SK-N-MC (cell line): ENCODE results near the gene CDHR5.

ENCODE experiments used
- DNase-seq: peaks from one replicate; pipeline ENCODE4 v3.0.0-alpha.2; 2011; ENCODE audit warnings: low read depth, low spot score
- H3K27ac ChIP-seq: fragments of 200-600 bp; sonication (generic); 2 replicates; pipeline ENCODE4 v1.5.1; 2016; ENCODE audit warnings: mixed run types
- H3K36me3 ChIP-seq: fragments of 200-600 bp; sonication (generic); 2 replicates; pipeline ENCODE4 v1.6.1; 2017; ENCODE audit warnings: antibody characterized with exemption, low read length, mixed read lengths; ENCODE audit not compliant: insufficient read depth
- H3K4me3 ChIP-seq: fragments of 200-600 bp; sonication (generic); 2 replicates; pipeline ENCODE4 v1.5.1; 2016
- H3K9ac ChIP-seq: fragments of 200-600 bp; sonication (generic); 2 replicates; pipeline ENCODE4 v1.8.0; 2017; ENCODE audit warnings: mixed run types, mixed read lengths; ENCODE audit not compliant: insufficient read length
- H3K9me3 ChIP-seq: fragments of 200-600 bp; sonication (generic); 2 replicates; pipeline ENCODE4 v1.6.1; 2017; ENCODE audit warnings: low read depth, mild to moderate bottlenecking, antibody characterized with exemption, low read length, moderate library complexity, mixed read lengths
- EZH2 ChIP-seq: fragments of 200-600 bp; sonication (generic); IDR thresholded peaks from one replicate; pipeline ENCODE4 v1.6.1; 2017; ENCODE audit warnings: antibody characterized with exemption
- FOXP2 ChIP-seq: optimal IDR thresholded peaks from 2 replicates; pipeline ENCODE3; 2011; ENCODE audit warnings: mild to moderate bottlenecking, moderate library complexity; ENCODE audit not compliant: insufficient read depth; ENCODE audit errors: extremely low read length, control extremely low read depth
- POLR2AphosphoS5 ChIP-seq: IDR thresholded peaks from 2 replicates; pipeline ENCODE4 v1.6.1; 2012; ENCODE audit warnings: mild to moderate bottlenecking, low read depth, low read length, borderline replicate concordance

The CDHR5 gene

DNA sequence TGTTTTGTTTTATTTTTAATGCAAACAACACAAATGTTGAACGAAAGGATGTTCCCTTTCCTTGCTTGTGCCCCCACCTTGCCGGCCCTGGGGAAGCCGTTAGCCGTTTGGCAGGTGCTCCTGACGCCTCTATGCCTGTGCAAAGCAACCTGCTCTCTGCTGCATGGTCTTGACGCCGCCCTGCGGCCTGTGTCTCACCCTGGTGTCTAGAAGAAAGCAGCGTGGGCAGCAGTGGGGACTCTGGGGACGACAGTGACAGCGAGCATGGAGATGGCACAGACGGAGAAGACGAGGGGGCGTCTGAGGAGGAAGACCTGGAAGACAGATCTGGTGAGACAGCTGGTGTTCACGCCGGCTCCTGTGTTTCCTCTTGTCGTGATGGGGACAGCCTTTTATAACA is 43.0 kb downstream of the CDHR5 start:
- Histone ChIP-seq H3K4me3 (no peak overlapping the region), H3K27ac (no peak overlapping the region), H3K9me3 (no peaks in the 10 kb centered on the region), H3K36me3 (peaks cover 29% of the 10 kb centered on the region; the same call in 1 of the 2 replicates), H3K9ac (no peak overlapping the region)
- no peak for DNase-seq
- TF ChIP-seq FOXP2 (no peak), EZH2 (no peak), POLR2AphosphoS5 (no peak)

DNA sequence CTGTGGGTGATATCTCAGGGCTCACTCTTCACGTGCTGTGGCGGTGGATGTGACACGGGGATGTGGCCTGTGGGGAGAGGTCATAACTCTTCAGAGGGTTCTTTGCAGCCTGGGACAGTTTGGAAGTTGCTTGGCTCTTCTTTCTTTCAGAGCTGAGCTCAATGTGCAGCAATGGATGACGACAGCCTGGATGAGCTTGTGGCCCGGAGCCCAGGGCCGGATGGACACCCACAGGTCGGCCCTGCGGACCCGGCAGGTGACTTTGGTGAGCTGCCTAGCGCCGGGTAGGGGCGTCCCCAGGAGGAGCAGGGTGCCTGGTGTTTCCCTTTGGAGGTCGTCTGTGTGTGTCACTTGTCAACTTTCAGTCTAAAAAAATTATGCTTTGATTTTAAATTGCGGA is 43.4 kb downstream of the CDHR5 start:
- H3K36me3 ChIP-seq, result peaks cover 25% of the 10 kb centered on the region; the same call in 1 of the 2 replicates
- DNase-seq, result no peak
- H3K4me3 ChIP-seq, result no peak overlapping the region
- no peak overlapping the region for H3K27ac ChIP-seq
- H3K9me3 ChIP-seq, result no peaks in the 10 kb centered on the region
- no peak for TF ChIP-seq POLR2AphosphoS5
- no peak overlapping the region for H3K9ac ChIP-seq

GRCh38 chr11:579830-580601 is 44.7 kb downstream of the CDHR5 start:
- no peak for DNase-seq
- TF ChIP-seq EZH2 (no peak), POLR2AphosphoS5 (no peak), FOXP2 (no peak)
- H3K36me3 ChIP-seq, result peaks cover 21% of the 10 kb centered on the region; the same call in 1 of the 2 replicates
- H3K9ac ChIP-seq, result no peak overlapping the region
- no peak overlapping the region for H3K4me3 ChIP-seq
- H3K27ac ChIP-seq, result no peak overlapping the region
- H3K9me3 ChIP-seq, result no peaks in the 10 kb centered on the region

DNA sequence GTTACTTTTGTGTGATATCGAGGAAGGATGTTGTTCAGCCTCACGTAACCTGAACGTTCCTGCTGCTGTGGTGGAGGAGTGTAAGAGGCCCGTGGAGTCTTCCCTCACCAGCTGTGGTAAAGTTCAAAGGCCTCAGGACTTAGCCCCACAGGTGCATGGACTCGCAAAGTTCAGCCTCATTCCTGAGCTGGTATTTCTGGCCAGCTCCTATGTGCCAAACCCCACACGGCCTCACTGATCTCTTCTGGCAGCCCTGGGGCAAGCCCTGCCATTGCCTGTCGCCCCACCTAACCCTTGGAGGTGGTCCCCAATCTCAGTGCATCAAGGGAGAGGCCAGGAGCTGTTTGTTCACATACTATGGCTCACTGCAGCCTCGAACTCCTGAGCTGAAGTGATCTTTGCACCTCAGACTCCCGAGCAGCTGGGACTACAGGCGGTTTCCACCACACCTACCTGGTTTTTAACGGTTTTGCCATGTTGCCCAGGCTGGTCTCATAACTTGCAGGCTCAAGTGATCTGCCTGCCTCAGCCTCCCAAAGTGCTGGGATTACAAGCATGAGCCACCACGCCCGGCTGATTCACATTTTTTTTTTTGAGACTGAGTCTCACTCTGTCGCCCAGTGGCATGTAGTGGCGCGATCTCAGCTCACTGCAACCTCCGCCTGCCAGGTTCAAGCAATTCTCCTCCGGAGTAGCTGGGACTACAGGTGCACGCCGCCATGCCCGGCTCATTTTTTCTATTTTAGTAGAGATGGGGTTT is 46.3 kb downstream of the CDHR5 start:
- Histone ChIP-seq H3K9me3 (no peaks in the 10 kb centered on the region), H3K9ac (peak overlapping the region; percentile 100), H3K27ac (no peak overlapping the region), H3K36me3 (peaks cover 14% of the 10 kb centered on the region; the same call in 1 of the 2 replicates), H3K4me3 (peak overlapping the region; percentile 96)
- TF ChIP-seq POLR2AphosphoS5 (no peak), FOXP2 (no peak), EZH2 (no peak)
- DNase-seq, result no peak

- Histone ChIP-seq H3K9me3 (no peaks in the 10 kb centered on the region), H3K9ac (peak overlapping the region; percentile 100), H3K27ac (no peak overlapping the region), H3K4me3 (peak overlapping the region; percentile 96), H3K36me3 (peaks cover 10% of the 10 kb centered on the region; the same call in 1 of the 2 replicates)
- no peak for DNase-seq
- TF ChIP-seq POLR2AphosphoS5, result no peak
Measured at GRCh38 chr11:577611-577894, 47.2 kb downstream of the CDHR5 start.

- no peak for DNase-seq
- Histone ChIP-seq H3K4me3 (peak overlapping the region; percentile 96), H3K9ac (peak overlapping the region; percentile 100), H3K9me3 (no peaks in the 10 kb centered on the region), H3K36me3 (peaks cover 10% of the 10 kb centered on the region; the same call in 1 of the 2 replicates), H3K27ac (peak overlapping the region; percentile 19; the same call in 1 of the 2 replicates)
- TF ChIP-seq FOXP2 (no peak), EZH2 (no peak), POLR2AphosphoS5 (no peak)
Measured at GRCh38 chr11:576811-577610, 47.7 kb downstream of the CDHR5 start.

DNA sequence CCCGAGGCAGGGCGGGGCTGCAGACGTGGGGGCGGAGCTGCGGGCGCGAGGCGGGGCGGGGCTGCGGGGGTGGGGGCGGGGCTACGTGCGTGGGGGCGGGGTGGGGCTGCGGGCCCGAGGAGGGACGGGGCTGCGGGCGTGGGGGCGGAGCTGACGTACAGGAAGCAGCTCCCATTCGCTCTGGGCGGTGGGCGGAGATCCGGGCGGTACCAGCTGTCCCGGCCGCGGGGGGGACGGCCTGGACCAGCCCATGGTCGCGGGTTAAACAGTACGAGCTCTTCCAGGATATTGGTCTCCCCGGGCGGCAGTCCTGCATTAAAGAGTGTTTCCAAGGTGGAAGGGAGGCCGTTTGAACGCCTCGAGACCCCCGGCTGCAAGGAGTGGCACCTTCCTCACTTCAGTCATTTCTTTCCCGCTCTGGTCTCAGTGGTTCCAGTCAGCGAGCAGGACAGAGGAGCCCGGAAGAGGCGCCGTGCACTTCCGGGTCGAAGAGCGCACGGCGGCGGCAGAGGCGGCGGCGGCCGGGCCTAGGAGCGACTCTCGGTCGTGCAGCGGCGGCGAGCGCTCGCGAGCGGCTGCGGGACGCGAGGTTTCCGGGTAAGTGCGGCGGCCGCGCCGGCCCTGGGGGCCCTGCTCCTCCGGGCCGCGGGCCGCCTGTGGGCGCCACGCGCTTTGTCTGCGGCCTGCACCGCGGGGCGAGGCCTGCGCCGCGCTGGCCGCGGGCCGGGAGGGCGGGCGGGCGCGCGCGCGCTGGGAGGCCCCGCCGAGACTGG is 48.6 kb downstream of the CDHR5 start, which contains the start of gene PHRF1:
TSS of gene PHRF1 (plus strand) at position 475 of the 773 bp plus-strand sequence. CDS start 5,043 bp downstream, outside the sequence.
- peak; percentile 83 for DNase-seq
- H3K27ac ChIP-seq, result peak within 1 kb of the TSS; percentile 100
- peak within 1 kb of the TSS; percentile 96 for H3K4me3 ChIP-seq
- peak within 1 kb of the TSS; percentile 100 for H3K9ac ChIP-seq
- TF ChIP-seq FOXP2 (no peak), POLR2AphosphoS5 (peak; percentile 81)
- H3K9me3 ChIP-seq, result no peaks in the 10 kb centered on the region
- H3K36me3 ChIP-seq, result peaks cover 2% of the 10 kb centered on the region; the same call in 1 of the 2 replicates
